ENCODE measurements around the gene ANKRD24.
"Not testable (repeated sequence)": the region's sequence is repeated elsewhere in the genome, so short reads cannot be mapped to it uniquely, and the experiment has no call there.

GRCh38 chr19:4218523-4218922 lies 36.0 kb downstream of the ANKRD24 start:
- TF ChIP-seq EZH2 (IDR thresholded peaks at IDR 0.05; ENCODE audit: borderline replicate concordance); CTCF (IDR thresholded peaks at IDR 0.05; ENCODE audit: poor library complexity): not testable (repeated sequence)

All from hepatocyte (in vitro differentiated cells).